ENCODE data around the gene HTD2. TPM values are rescaled to one million over a fixed set of nuclear protein-coding genes. Genes with fewer than 3 reads are reported as not detected.

Gene HTD2
- total RNA-seq, 4 donors from 2014 or later, result 4.5 to 10.1 (median 5.2) TPM

DNA sequence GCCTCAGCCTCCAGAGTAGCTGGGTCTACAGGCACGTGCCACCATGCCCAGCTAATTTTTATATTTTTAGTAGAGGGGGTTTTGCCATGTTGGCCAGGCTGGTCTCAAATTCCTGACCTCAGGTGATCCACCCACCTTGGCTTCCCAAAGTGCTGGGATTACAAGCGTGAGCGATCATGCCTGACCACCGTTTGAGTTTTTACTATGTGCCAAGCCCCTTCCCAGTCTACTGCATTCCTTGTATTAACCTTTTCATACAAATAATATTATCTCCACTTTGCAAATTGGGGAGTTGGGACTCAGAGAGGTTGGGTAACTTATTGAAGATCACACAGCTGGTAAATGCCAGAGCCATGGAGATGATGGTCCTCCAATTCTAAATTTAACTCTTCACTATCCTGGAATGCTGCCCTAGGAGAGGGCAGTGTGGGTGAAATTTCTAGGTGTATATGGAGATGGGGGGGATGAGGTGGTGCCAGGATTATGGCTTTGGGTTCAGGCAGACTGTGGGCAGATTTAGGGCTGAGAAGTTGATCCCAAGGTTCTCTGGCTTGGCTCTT is 25.4 kb downstream of the HTD2 start:
- no peak overlapping the region for H3K4me3 ChIP-seq
- no peaks in the 10 kb centered on the region for H3K36me3 ChIP-seq
- no peaks in the 10 kb centered on the region for H3K9me3 ChIP-seq
- no peak overlapping the region for H3K27ac ChIP-seq
- intact Hi-C loops (cut with DNase I), result no loop called here
- no peaks in the 10 kb centered on the region for H3K27me3 ChIP-seq
- no peak for DNase-seq
- peaks cover 8 to 42% (median 22%) of the 10 kb centered on the region in 3 donors for H3K4me1 ChIP-seq
- WGBS, 2 donors, result 77 to 81% methylated on average over 4 of the region's 4 CpGs
- no peak for TF ChIP-seq POLR2A (IDR thresholded peaks at IDR 0.05)
- TF ChIP-seq, protein P1, sequence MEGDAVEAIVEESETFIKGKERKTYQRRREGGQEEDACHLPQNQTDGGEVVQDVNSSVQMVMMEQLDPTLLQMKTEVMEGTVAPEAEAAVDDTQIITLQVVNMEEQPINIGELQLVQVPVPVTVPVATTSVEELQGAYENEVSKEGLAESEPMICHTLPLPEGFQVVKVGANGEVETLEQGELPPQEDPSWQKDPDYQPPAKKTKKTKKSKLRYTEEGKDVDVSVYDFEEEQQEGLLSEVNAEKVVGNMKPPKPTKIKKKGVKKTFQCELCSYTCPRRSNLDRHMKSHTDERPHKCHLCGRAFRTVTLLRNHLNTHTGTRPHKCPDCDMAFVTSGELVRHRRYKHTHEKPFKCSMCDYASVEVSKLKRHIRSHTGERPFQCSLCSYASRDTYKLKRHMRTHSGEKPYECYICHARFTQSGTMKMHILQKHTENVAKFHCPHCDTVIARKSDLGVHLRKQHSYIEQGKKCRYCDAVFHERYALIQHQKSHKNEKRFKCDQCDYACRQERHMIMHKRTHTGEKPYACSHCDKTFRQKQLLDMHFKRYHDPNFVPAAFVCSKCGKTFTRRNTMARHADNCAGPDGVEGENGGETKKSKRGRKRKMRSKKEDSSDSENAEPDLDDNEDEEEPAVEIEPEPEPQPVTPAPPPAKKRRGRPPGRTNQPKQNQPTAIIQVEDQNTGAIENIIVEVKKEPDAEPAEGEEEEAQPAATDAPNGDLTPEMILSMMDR (IDR thresholded peaks at IDR 0.05), result no peak

GRCh38 chr3:58332575-58333188 is 26.4 kb downstream of the HTD2 start, which contains the start of gene PXK:
TSS of gene PXK (plus strand) at chr3:58332892. CDS start at chr3:58332989, 97 bp downstream.
- Histone ChIP-seq H3K27me3 (no peaks in the 10 kb centered on the region), H3K9me3 (no peaks in the 10 kb centered on the region), H3K36me3 (no peaks in the 10 kb centered on the region), H3K4me3 (peak within 1 kb of the TSS; percentile 68 to 90 (median 79)), H3K27ac (peak within 1 kb of the TSS; percentile 75 to 83 (median 78)), H3K4me1 (peaks cover 8 to 47% (median 22%) of the 10 kb centered on the region in 3 donors)
- peak in 1 of 4 donors; percentile 69 for TF ChIP-seq POLR2A (IDR thresholded peaks at IDR 0.05)
- TF ChIP-seq, protein P1 (IDR thresholded peaks at IDR 0.05), result peak in 2 of 6 experiments; percentile 22 to 30
- intact Hi-C loops (cut with DNase I), result no loop called here
- DNase-seq, result peak; percentile 3
- WGBS, 2 donors, result 8% methylated on average over 2 of the region's 79 CpGs; no CpG with 5 or more reads in 1 of the 2 donors

GRCh38 chr3:58333206-58334012 is 27.1 kb downstream of the HTD2 start:
- TF ChIP-seq POLR2A (IDR thresholded peaks at IDR 0.05), result no peak
- TF ChIP-seq, protein P1 (IDR thresholded peaks at IDR 0.05), result no peak
- Histone ChIP-seq H3K27ac (peak overlapping the region; percentile 75 to 83 (median 78)), H3K9me3 (no peaks in the 10 kb centered on the region), H3K36me3 (no peaks in the 10 kb centered on the region), H3K27me3 (no peaks in the 10 kb centered on the region), H3K4me1 (peaks cover 8 to 47% (median 22%) of the 10 kb centered on the region in 3 donors), H3K4me3 (peak overlapping the region; percentile 68 to 90 (median 79))
- no peak for DNase-seq
- WGBS, 2 donors, result 2% methylated on average over 9 to 10 of the region's 37 CpGs
- intact Hi-C loops (cut with DNase I), result no loop called here

DNA sequence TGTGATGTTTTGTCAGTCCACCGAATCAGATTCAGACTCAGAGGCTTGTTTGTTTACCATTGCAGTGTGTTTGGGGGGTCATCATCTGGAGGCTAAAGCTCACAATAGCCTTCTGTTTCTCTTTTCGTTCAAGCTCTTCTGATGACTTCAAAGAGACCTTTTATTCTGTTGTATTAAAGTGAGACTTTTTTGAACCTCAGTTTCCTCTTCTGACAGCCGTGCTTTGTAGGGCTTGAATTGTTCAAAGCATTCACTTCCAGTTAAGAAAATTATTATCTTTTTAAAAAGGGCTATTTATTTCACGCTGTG is 27.6 kb downstream of the HTD2 start:
- TF ChIP-seq, protein P1 (IDR thresholded peaks at IDR 0.05), result no peak
- TF ChIP-seq POLR2A (IDR thresholded peaks at IDR 0.05), result no peak
- Histone ChIP-seq H3K4me1 (peaks cover 8 to 47% (median 22%) of the 10 kb centered on the region in 3 donors), H3K27ac (peak overlapping the region in 3 of 4 donors; percentile 75 to 83 (median 76)), H3K27me3 (no peaks in the 10 kb centered on the region), H3K9me3 (no peaks in the 10 kb centered on the region), H3K4me3 (peak overlapping the region in 3 of 4 donors; percentile 68 to 90 (median 78)), H3K36me3 (no peaks in the 10 kb centered on the region)
- intact Hi-C loops (cut with DNase I), result no loop called here
- WGBS, 2 donors, result 21 to 25% methylated on average over 4 of the region's 4 CpGs
- DNase-seq, result no peak

DNA sequence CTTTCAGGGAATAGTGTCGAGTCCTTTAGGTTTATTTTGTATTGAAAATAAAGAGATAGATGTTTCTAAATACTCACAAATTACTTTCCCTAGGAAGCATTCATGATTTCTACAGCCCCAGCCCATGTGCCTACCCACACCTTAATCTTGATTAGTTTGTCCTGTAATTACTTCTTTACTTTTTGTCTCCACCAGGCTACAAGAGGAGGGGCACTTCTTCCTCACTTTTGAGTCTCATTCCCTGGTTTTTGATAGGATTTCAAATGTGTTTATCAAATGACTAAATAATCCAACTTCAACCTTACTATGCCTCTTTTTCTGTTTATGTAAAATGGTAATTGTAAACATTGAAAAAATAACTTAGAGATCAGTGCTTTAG is 28.2 kb downstream of the HTD2 start:
- no peak for DNase-seq
- intact Hi-C loops (cut with DNase I), result no loop called here
- 71 to 79% methylated on average over 1 of the region's 1 CpG for WGBS, 2 donors
- Histone ChIP-seq H3K27me3 (no peaks in the 10 kb centered on the region), H3K27ac (peak overlapping the region; percentile 33 to 83 (median 79)), H3K4me1 (peaks cover 8 to 47% (median 22%) of the 10 kb centered on the region in 3 donors), H3K4me3 (peak overlapping the region in 3 of 4 donors; percentile 68 to 90 (median 78)), H3K36me3 (no peaks in the 10 kb centered on the region), H3K9me3 (no peaks in the 10 kb centered on the region)
- TF ChIP-seq POLR2A (IDR thresholded peaks at IDR 0.05), result no peak
- TF ChIP-seq, protein P1 (IDR thresholded peaks at IDR 0.05), result no peak
